GM06990 (cell line): ENCODE results near the gene DLST.

Experiments used
- DNase-seq: peaks from one replicate; pipeline ENCODE4 v3.0.0-alpha.2; 2011; ENCODE audit not compliant: insufficient read length; ENCODE audit errors: extremely low read depth
- H3K27me3 ChIP-seq: replicated peaks from 2 replicates; pipeline ENCODE4 v1.6.0; 2011; ENCODE audit warnings: low read length; ENCODE audit not compliant: control insufficient read depth, insufficient read depth
- H3K36me3 ChIP-seq: 2 replicates; pipeline ENCODE4 v1.5.1; 2011; ENCODE audit warnings: low read length; ENCODE audit not compliant: control insufficient read depth, insufficient read depth
- H3K4me3 ChIP-seq: replicated peaks from 2 replicates; pipeline ENCODE4 v1.5.1; 2011; ENCODE audit warnings: low read depth, mild to moderate bottlenecking, control low read depth, low read length
- TF ChIP-seq, protein P1 (sequence below): IDR thresholded peaks from 2 replicates; pipeline ENCODE4 v1.5.1; 2011; ENCODE audit warnings: low read length, control low read depth, mild to moderate bottlenecking, inconsistent platforms; ENCODE audit not compliant: insufficient read depth, poor library complexity, severe bottlenecking

The DLST gene

DNA sequence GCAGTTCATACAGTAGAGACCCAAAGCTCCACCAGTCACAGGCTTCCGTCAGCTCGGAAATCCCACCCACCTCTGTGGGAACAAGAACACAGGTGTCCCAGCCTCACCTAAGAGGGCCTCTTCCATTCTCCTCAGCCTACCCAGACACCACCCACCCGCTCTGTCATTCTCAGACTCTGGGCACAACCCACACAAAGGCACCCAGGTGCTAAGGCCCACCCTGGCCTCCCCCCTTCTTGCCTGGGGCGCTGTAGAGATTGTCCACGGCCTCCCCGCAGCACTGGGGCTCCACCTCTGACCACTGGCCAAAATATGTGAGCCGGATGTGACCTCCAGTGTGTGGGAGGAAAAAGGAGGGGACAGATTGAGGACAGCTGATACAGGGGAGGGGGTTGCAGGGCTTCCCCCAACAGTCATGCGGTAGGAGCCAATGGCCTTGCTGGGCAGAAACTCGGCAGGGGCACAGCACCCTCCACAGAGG lies 27.2 kb downstream of the DLST start:
- Histone ChIP-seq H3K27me3 (no peaks in the 10 kb centered on the region), H3K36me3 (peaks cover 9% of the 10 kb centered on the region), H3K4me3 (no peak overlapping the region)
- TF ChIP-seq, protein P1, sequence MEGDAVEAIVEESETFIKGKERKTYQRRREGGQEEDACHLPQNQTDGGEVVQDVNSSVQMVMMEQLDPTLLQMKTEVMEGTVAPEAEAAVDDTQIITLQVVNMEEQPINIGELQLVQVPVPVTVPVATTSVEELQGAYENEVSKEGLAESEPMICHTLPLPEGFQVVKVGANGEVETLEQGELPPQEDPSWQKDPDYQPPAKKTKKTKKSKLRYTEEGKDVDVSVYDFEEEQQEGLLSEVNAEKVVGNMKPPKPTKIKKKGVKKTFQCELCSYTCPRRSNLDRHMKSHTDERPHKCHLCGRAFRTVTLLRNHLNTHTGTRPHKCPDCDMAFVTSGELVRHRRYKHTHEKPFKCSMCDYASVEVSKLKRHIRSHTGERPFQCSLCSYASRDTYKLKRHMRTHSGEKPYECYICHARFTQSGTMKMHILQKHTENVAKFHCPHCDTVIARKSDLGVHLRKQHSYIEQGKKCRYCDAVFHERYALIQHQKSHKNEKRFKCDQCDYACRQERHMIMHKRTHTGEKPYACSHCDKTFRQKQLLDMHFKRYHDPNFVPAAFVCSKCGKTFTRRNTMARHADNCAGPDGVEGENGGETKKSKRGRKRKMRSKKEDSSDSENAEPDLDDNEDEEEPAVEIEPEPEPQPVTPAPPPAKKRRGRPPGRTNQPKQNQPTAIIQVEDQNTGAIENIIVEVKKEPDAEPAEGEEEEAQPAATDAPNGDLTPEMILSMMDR, result no peak
- no peak for DNase-seq

- no peaks in the 10 kb centered on the region for H3K27me3 ChIP-seq
- peaks cover 9% of the 10 kb centered on the region for H3K36me3 ChIP-seq
These were observed 27.8 kb downstream of the DLST start for GRCh38 chr14:74909501-74909900.

GRCh38 chr14:74909911-74910310 lies 28.2 kb downstream of the DLST start:
- Histone ChIP-seq H3K36me3 (peaks cover 8% of the 10 kb centered on the region), H3K27me3 (no peaks in the 10 kb centered on the region), H3K4me3 (no peak overlapping the region)
- DNase-seq, result no peak
- TF ChIP-seq, protein P1, result no peak

More at GRCh38 chr14:74909501-74909900, 27.8 kb downstream of the DLST start:
- DNase-seq, result no peak
- TF ChIP-seq, protein P1, result no peak
- no peak overlapping the region for H3K4me3 ChIP-seq

DNA sequence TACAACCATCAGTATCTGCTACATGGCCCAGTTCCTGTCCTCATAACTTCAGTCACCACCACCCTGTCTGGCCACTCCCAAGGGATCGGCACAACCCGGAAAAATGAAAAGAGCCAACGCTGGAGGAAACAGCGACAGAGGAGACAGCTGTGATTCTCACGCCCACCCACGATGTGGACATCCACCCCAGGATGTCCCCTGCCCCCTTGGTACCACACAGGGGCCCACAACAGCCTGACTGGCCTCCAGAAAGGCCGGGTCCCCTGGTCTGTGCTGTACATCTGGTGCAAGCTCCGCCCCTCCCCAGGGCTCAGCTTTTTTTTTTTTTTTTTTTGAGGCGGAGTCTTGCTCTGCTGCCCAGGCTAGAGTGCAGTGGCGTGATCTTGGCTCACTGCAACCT lies 28.8 kb downstream of the DLST start:
- Histone ChIP-seq H3K36me3 (peaks cover 7% of the 10 kb centered on the region), H3K4me3 (no peak overlapping the region), H3K27me3 (no peaks in the 10 kb centered on the region)
- TF ChIP-seq, protein P1, result no peak
- no peak for DNase-seq

DNA sequence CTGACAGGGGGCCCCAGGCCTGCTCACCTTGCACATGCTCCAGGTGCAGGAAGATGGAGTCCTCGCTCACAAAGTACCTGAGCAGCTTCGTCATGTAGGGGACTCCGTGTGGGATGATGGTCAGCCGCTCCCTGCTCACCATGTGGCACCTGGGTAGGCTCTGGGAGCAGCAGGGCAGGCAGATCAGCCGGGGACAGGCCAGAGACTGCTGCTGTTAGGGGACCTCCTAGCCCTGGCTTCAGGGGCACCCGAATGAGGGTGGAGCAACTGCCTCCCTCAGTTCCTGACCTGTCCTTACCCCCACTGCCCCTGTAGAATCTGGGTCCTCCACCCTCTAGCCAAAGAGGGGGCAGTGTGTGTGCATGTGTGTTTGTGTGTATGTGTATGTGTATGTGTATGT lies 29.5 kb downstream of the DLST start:
- TF ChIP-seq, protein P1, result no peak
- H3K27me3 ChIP-seq, result no peaks in the 10 kb centered on the region
- no peak overlapping the region for H3K4me3 ChIP-seq
- no peak for DNase-seq
- peaks cover 5% of the 10 kb centered on the region for H3K36me3 ChIP-seq

DNA sequence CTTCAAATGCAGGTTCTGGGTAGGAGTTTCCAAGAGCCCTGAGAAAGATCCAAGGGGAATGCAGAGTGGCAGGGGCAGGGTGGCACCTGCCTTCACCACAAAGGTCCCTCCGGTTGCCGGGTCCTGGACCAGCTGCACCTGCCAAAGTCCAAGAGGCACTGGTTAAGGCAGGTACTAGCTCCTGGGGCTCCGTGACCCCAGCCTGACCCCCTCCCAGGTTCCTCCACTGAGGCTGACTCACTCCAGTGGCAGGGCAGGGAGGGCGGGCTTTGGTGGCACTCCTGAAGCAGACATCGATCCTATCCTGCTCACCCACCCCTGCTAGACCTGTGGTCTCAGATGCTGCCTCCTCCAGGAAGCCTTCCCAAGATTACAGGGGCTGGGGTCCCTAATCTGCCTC lies 30.0 kb downstream of the DLST start:
- Histone ChIP-seq H3K36me3 (peaks cover 5% of the 10 kb centered on the region), H3K27me3 (no peaks in the 10 kb centered on the region), H3K4me3 (no peak overlapping the region)
- TF ChIP-seq, protein P1, result no peak
- DNase-seq, result no peak
